HEK293 (cell line): ENCODE measurements around the gene DNAJB14.

ENCODE experiments used
- CTCF ChIA-PET: fragments of 350-600 bp; formaldehyde crosslinking; extraction: SDS; loops from one replicate; lab custom pipeline; 2021; ENCODE audit warnings: antibody characterized with exemption; lab: Yijun Ruan, JAX
- POLR2A ChIA-PET: fragments of 300-600 bp; formaldehyde crosslinking; extraction: SDS; loops from one replicate; lab custom pipeline; 2020; ENCODE audit warnings: antibody characterized with exemption, inconsistent platforms; lab: Yijun Ruan, JAX
- H3K27ac ChIP-seq: fragments of 200-500 bp; sonication (Bioruptor generic); 2 replicates; pipeline ENCODE4 v1.5.1; 2014; ENCODE audit warnings: low read depth, low read length, control low read depth, inconsistent platforms; ENCODE audit errors: extremely low read depth
- H3K36me3 ChIP-seq, 2 experiments: fragments of 200-500 bp in 1 of 2; sonication (Bioruptor generic) in 1 of 2; 1 replicate in 1 of 2; 2 replicates in 1 of 2; pipeline ENCODE4 v1.5.1; 2014 to 2017; ENCODE audit warnings: inconsistent platforms in 2 of 2, low read length in 2 of 2; ENCODE audit not compliant: control insufficient read depth in 2 of 2, insufficient read depth in 1 of 2
- H3K4me1 ChIP-seq: fragments of 200-500 bp; sonication (Bioruptor generic); 2 replicates; pipeline ENCODE4 v1.5.1; 2014; ENCODE audit warnings: mild to moderate bottlenecking, low read length, inconsistent platforms; ENCODE audit not compliant: control insufficient read depth, insufficient read depth
- H3K4me3 ChIP-seq: 2 replicates; pipeline ENCODE4 v1.5.1; 2011; ENCODE audit warnings: low read depth, mild to moderate bottlenecking, control low read depth, low read length, moderate library complexity
- H3K9me3 ChIP-seq: fragments of 200-500 bp; sonication (Bioruptor generic); 2 replicates; pipeline ENCODE4 v1.5.1; 2014; ENCODE audit warnings: low read depth, low read length, inconsistent platforms; ENCODE audit not compliant: control insufficient read depth, insufficient read depth
- KLF1 ChIP-seq: fragments of 450-650 bp; formaldehyde crosslinking; IDR thresholded peaks from 2 replicates; pipeline ENCODE4 v1.5.1; 2016; ENCODE audit warnings: missing biosample characterization, missing genetic modification characterization
- MZF1 ChIP-seq: fragments of 450-650 bp; formaldehyde crosslinking; IDR thresholded peaks from 2 replicates; pipeline ENCODE4 v1.5.1; 2017; ENCODE audit warnings: missing biosample characterization, missing genetic modification characterization, borderline replicate concordance
- OVOL3 ChIP-seq: fragments of 450-650 bp; formaldehyde crosslinking; IDR thresholded peaks from 2 replicates; pipeline ENCODE4 v1.5.1; 2016; ENCODE audit warnings: missing biosample characterization, missing genetic modification characterization
- PBX3 ChIP-seq: sonication (generic); formaldehyde crosslinking; IDR thresholded peaks from 2 replicates; pipeline ENCODE4 v1.8.1; 2022; ENCODE audit warnings: mild to moderate bottlenecking, moderate library complexity, missing genetic modification reagents
- ZBTB7A ChIP-seq: fragments of 450-650 bp; formaldehyde crosslinking; IDR thresholded peaks from 2 replicates; pipeline ENCODE4 v1.5.1; 2016; ENCODE audit warnings: low read depth, missing biosample characterization, missing genetic modification characterization
- ZFP3 ChIP-seq: fragments of 450-650 bp; formaldehyde crosslinking; IDR thresholded peaks from 2 replicates; pipeline ENCODE4 v1.5.1; 2016; ENCODE audit warnings: low read depth, missing biosample characterization, missing genetic modification characterization
- ZNF133 ChIP-seq: fragments of 450-650 bp; formaldehyde crosslinking; IDR thresholded peaks from 2 replicates; pipeline ENCODE4 v1.5.1; 2016; ENCODE audit warnings: missing biosample characterization, missing genetic modification characterization
- ZNF155 ChIP-seq: fragments of 450-650 bp; formaldehyde crosslinking; IDR thresholded peaks from 2 replicates; pipeline ENCODE4 v1.5.1; 2016; ENCODE audit warnings: missing biosample characterization, missing genetic modification characterization
- ZNF221 ChIP-seq: fragments of 450-650 bp; formaldehyde crosslinking; IDR thresholded peaks from 2 replicates; pipeline ENCODE4 v1.5.1; 2017; ENCODE audit warnings: missing biosample characterization, missing genetic modification characterization, borderline replicate concordance
- ZNF239 ChIP-seq: fragments of 450-650 bp; formaldehyde crosslinking; IDR thresholded peaks from 2 replicates; pipeline ENCODE4 v1.5.1; 2016; ENCODE audit warnings: missing biosample characterization, missing genetic modification characterization
- ZNF292 ChIP-seq: fragments of 450-650 bp; formaldehyde crosslinking; IDR thresholded peaks from 2 replicates; pipeline ENCODE4 v1.5.1; 2016; ENCODE audit warnings: low read depth, missing biosample characterization, missing genetic modification characterization, borderline replicate concordance
- ZNF302 ChIP-seq: fragments of 450-650 bp; formaldehyde crosslinking; IDR thresholded peaks from 2 replicates; pipeline ENCODE4 v1.5.1; 2016; ENCODE audit warnings: missing biosample characterization, missing genetic modification characterization, low read depth
- ZNF335 ChIP-seq: fragments of 450-650 bp; formaldehyde crosslinking; conservative IDR thresholded peaks from 2 replicates; pipeline ENCODE4 v1.5.1; 2016; ENCODE audit warnings: missing biosample characterization, missing genetic modification characterization
- ZNF423 ChIP-seq: fragments of 450-650 bp; formaldehyde crosslinking; IDR thresholded peaks from 2 replicates; pipeline ENCODE4 v1.5.1; 2016; ENCODE audit warnings: missing biosample characterization, missing genetic modification characterization
- ZSCAN4 ChIP-seq: fragments of 450-650 bp; formaldehyde crosslinking; IDR thresholded peaks from 2 replicates; pipeline ENCODE4 v1.5.1; 2017; ENCODE audit warnings: missing biosample characterization, missing genetic modification characterization
- TF ChIP-seq, protein P1 (sequence below): fragments of 450-650 bp; formaldehyde crosslinking; conservative IDR thresholded peaks from 2 replicates; pipeline ENCODE4 v1.5.1; 2016; ENCODE audit warnings: low read depth, missing biosample characterization, missing genetic modification characterization
- TF ChIP-seq, protein P2 (sequence below): fragments of 450-650 bp; formaldehyde crosslinking; IDR thresholded peaks from 2 replicates; pipeline ENCODE4 v1.5.1; 2017; ENCODE audit warnings: missing biosample characterization, missing genetic modification characterization
- TF ChIP-seq, protein P3 (sequence below): fragments of 450-650 bp; formaldehyde crosslinking; IDR thresholded peaks from 2 replicates; pipeline ENCODE4 v1.5.1; 2016; ENCODE audit warnings: missing biosample characterization, missing genetic modification characterization
- TF ChIP-seq, protein P4 (sequence below): fragments of 450-650 bp; formaldehyde crosslinking; IDR thresholded peaks from 2 replicates; pipeline ENCODE4 v1.5.1; 2016; ENCODE audit warnings: missing biosample characterization, missing genetic modification characterization

DNAJB14 gene

GRCh38 chr4:99950913-99951254 is 4.5 kb upstream of the DNAJB14 start:
- H3K36me3 ChIP-seq, result peaks cover 0 to 25% of the 10 kb centered on the region in 2 experiments; a peak in 1 of 3 replicates
- peak overlapping the region; percentile 58; the same call in 1 of the 2 replicates for H3K27ac ChIP-seq
- no peaks in the 10 kb centered on the region for H3K9me3 ChIP-seq
- TF ChIP-seq, protein P1, sequence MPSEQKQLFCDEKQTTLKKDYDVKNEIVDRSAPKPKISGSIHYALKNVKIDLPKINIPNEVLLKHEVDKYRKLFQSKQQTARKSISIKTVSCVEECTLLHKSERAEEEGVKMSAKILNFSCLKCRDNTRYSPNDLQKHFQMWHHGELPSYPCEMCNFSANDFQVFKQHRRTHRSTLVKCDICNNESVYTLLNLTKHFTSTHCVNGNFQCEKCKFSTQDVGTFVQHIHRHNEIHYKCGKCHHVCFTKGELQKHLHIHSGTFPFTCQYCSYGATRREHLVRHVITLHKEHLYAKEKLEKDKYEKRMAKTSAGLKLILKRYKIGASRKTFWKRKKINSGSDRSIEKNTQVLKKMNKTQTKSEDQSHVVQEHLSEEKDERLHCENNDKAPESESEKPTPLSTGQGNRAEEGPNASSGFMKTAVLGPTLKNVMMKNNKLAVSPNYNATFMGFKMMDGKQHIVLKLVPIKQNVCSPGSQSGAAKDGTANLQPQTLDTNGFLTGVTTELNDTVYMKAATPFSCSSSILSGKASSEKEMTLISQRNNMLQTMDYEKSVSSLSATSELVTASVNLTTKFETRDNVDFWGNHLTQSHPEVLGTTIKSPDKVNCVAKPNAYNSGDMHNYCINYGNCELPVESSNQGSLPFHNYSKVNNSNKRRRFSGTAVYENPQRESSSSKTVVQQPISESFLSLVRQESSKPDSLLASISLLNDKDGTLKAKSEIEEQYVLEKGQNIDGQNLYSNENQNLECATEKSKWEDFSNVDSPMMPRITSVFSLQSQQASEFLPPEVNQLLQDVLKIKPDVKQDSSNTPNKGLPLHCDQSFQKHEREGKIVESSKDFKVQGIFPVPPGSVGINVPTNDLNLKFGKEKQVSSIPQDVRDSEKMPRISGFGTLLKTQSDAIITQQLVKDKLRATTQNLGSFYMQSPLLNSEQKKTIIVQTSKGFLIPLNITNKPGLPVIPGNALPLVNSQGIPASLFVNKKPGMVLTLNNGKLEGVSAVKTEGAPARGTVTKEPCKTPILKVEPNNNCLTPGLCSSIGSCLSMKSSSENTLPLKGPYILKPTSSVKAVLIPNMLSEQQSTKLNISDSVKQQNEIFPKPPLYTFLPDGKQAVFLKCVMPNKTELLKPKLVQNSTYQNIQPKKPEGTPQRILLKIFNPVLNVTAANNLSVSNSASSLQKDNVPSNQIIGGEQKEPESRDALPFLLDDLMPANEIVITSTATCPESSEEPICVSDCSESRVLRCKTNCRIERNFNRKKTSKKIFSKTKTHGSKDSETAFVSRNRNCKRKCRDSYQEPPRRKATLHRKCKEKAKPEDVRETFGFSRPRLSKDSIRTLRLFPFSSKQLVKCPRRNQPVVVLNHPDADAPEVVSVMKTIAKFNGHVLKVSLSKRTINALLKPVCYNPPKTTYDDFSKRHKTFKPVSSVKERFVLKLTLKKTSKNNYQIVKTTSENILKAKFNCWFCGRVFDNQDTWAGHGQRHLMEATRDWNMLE (tag by site-specific recombination), result no peak
- TF ChIP-seq ZNF335 (peak; percentile 58; the same call in 1 of the 2 replicates), ZNF133 (tag by site-specific recombination) (no peak), ZNF423 (tag by site-specific recombination) (no peak), ZNF239 (tag by site-specific recombination) (no peak), ZNF302 (tag by site-specific recombination) (no peak)
- ChIA-PET POLR2A (interaction anchor here (0.7 to 1.4 kb wide), 14 partner anchors 8 to 387 kb away, joined by 3 to 10 read pairs (median 4); partner anchors contain the start of gene TRMT10A), CTCF (no interaction called here)
- H3K4me1 ChIP-seq, result no peaks in the 10 kb centered on the region
- peak overlapping the region; percentile 66 for H3K4me3 ChIP-seq

DNA sequence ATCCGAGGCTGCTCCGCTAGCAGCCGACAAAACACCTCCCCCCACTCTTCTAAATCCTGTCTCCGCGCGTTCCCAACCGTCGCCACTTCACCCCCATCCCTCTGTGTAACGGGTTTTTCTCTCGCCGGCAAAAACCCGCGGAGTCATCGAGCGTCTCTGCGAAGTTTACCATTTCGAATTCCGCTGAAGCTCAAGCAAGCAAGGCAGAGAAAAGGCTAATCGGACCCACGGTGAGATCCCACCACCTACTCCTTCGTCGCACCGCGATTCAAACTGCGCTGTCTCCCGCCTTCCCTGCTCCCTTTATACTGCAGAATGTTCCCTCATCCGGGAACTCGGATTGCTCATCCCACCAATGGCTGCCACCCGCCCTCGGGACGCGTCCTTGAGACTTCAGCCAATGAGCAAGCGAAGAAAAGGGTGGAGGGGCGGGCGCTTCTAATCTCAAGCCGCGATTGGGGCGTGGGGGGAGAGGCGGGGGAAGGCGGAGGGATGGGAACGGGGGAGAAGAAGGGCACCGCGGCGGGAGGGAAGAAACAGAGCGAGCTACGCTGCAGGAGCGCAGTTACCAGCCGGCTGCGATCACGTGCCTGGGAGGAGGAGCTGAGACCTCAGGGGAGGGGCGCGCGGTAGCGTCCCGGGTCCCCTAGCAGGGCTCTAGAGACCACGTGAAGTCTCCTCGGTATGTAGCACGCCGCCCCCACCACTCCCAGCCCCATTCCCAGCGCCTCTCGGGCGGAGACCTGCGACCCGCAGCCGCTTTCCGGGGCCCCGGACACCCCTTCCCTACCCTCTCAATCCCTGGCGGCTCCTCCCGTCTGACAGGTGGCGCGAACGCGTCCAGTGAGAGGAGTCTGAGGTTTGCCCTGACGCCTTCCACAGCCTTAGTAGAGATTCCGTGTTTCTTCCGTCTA is 3.8 kb upstream of the DNAJB14 start, which contains the start of gene H2AZ1:
H2AZ1 (minus strand) TSS at position 277 of the 914 bp plus-strand sequence; CDS start at position 172, 105 bp downstream.
- no peaks in the 10 kb centered on the region for H3K4me1 ChIP-seq
- H3K4me3 ChIP-seq, result peak within 1 kb of the TSS; percentile 77
- POLR2A ChIA-PET, result interaction anchor here (0.6 to 1.4 kb wide), 17 partner anchors 9 to 387 kb away, joined by 3 to 11 read pairs (median 4); partner anchors contain the start of genes LAMTOR3 and TRMT10A
- peaks cover 0 to 25% of the 10 kb centered on the region in 2 experiments; a peak in 1 of 3 replicates for H3K36me3 ChIP-seq
- peak within 1 kb of the TSS; percentile 95 for H3K27ac ChIP-seq
- no peaks in the 10 kb centered on the region for H3K9me3 ChIP-seq
- CTCF ChIA-PET, result interaction anchor here (0.6 to 0.7 kb wide), 2 partner anchors 116 to 957 kb away, joined by 4 read pairs; no protein-coding TSS in a partner anchor
- no peak for TF ChIP-seq ZSCAN4 (tag by site-specific recombination)
- peak; percentile 51; the same call in 1 of the 2 replicates for TF ChIP-seq ZBTB7A
- no peak; the same call in 1 of the 2 replicates for TF ChIP-seq KLF1 (tag by site-specific recombination)
- TF ChIP-seq PBX3, result no peak
- TF ChIP-seq ZNF221 (tag by site-specific recombination), result no peak
- no peak for TF ChIP-seq ZFP3 (tag by site-specific recombination)
- no peak for TF ChIP-seq MZF1 (tag by site-specific recombination)
- TF ChIP-seq ZNF155 (tag by site-specific recombination), result no peak
- no peak for TF ChIP-seq ZNF292
- TF ChIP-seq OVOL3 (tag by site-specific recombination), result peak; percentile 52; the same call in 1 of the 2 replicates
- TF ChIP-seq, protein P2, sequence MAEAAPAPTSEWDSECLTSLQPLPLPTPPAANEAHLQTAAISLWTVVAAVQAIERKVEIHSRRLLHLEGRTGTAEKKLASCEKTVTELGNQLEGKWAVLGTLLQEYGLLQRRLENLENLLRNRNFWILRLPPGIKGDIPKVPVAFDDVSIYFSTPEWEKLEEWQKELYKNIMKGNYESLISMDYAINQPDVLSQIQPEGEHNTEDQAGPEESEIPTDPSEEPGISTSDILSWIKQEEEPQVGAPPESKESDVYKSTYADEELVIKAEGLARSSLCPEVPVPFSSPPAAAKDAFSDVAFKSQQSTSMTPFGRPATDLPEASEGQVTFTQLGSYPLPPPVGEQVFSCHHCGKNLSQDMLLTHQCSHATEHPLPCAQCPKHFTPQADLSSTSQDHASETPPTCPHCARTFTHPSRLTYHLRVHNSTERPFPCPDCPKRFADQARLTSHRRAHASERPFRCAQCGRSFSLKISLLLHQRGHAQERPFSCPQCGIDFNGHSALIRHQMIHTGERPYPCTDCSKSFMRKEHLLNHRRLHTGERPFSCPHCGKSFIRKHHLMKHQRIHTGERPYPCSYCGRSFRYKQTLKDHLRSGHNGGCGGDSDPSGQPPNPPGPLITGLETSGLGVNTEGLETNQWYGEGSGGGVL (tag by site-specific recombination), result peak; percentile 77
- TF ChIP-seq, protein P3, sequence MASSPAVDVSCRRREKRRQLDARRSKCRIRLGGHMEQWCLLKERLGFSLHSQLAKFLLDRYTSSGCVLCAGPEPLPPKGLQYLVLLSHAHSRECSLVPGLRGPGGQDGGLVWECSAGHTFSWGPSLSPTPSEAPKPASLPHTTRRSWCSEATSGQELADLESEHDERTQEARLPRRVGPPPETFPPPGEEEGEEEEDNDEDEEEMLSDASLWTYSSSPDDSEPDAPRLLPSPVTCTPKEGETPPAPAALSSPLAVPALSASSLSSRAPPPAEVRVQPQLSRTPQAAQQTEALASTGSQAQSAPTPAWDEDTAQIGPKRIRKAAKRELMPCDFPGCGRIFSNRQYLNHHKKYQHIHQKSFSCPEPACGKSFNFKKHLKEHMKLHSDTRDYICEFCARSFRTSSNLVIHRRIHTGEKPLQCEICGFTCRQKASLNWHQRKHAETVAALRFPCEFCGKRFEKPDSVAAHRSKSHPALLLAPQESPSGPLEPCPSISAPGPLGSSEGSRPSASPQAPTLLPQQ (tag by site-specific recombination), result 0 out of 2 replicates have a peak, but pooled peaks have one; percentile 23
- TF ChIP-seq, protein P4, sequence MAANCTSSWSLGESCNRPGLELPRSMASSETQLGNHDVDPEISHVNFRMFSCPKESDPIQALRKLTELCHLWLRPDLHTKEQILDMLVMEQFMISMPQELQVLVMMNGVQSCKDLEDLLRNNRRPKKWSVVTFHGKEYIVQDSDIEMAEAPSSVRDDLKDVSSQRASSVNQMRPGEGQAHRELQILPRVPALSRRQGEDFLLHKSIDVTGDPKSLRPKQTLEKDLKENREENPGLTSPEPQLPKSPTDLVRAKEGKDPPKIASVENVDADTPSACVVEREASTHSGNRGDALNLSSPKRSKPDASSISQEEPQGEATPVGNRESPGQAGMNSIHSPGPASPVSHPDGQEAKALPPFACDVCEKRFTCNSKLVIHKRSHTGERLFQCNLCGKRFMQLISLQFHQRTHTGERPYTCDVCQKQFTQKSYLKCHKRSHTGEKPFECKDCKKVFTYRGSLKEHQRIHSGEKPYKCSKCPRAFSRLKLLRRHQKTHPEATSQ (tag by site-specific recombination), result no peak
